Measurements from ENCODE around the gene GRPEL1.

GRPEL1 gene

DNA sequence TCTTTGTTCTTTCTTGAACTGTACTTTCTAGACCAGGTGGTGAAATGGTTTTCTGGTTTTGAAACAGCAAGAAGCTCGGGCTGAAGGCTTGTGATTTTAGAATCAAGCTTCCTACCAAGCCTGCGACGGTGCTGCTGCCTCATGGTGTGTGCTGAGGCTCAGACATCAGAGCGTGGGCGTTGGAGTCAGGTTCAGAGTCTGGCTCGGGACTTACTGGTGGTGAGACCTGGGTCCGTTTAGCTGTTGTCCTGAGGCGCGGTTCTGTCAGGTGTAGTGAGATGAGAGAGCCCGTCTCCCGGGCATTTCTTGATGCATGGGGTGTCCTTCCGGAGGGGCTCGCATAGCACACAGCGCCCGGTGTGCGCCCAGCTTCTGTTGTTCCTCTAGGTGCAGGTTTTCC is 44.4 kb downstream of the GRPEL1 start:
- no peak for DNase-seq (ENCODE audit: low spot score)

DNA sequence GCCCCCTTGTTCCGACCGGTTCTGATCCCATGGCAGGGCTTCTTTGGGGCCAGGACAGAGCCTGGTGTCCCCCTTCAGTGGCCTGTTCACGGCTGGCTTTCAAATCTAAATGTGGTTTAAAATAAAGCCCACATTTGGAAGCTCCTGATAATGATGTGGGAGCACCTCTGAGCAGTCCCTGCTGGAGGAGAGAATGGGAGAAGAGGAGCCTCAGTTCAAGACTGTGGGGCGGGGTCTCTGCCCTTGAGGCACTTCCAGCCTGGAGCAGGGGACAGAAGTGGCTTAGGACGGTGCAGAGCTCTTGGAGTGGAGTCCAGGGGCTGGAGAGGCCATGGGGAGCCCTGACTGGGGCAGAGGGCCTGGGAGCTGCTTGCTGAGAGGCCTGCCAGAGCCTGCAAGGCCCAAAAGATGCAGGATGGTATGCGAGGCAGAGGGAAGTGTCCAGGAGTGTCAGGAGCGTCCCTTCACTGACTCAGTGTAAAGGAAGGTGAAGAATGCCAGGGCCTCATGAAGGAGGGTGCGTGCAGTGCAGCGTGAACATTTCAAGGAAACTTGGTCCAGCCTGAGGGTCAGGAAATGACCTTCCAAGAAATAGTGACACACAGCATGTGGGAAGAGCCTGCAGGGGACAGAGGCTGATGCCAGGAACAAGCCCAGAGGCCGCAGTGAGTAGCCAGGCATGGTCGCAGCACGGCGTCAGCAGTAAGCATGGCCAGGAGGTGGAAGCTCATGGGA is 45.8 kb downstream of the GRPEL1 start:
- no peak for DNase-seq (ENCODE audit: low spot score)

DNA sequence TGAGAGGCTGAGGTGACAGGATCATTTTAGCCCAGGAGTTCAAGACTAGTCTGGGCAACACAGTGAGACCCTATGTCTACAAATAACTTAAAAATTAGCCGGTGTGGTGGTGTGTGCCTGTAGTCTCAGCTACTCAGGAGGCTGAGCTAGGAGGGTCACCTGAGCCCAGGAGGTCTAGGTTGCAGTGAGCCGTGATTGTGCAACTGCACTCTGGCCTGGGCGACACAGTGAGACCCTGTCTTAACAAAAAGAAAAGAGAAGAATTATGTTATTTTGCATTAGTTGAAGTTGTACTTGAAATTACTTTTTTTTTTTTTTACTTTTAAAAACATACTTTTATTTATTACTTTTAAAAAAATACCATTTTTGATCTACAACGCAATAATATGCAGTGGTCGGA is 46.5 kb downstream of the GRPEL1 start:
- DNase-seq (ENCODE audit: low spot score), result no peak

DNA sequence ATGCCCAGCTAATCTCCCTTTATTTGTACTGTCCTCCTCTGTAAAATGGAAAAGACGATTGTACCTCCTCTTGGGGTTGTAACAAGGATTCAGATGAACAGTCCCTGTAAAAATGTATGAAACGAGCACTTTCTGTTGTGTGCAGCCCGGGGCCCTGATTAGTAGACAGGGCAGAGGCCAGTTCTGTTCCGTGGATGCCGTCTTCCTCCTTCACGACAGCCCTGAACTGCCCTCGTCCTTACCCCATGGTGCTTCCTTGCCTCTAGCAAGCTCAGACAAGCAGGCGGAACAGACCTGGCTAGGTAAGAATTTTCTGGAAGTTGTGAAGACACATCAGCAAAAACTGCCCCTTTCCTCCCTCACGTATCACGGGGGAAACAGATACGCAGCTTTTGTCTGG is 47.0 kb downstream of the GRPEL1 start:
- no peak for DNase-seq (ENCODE audit: low spot score)

DNA sequence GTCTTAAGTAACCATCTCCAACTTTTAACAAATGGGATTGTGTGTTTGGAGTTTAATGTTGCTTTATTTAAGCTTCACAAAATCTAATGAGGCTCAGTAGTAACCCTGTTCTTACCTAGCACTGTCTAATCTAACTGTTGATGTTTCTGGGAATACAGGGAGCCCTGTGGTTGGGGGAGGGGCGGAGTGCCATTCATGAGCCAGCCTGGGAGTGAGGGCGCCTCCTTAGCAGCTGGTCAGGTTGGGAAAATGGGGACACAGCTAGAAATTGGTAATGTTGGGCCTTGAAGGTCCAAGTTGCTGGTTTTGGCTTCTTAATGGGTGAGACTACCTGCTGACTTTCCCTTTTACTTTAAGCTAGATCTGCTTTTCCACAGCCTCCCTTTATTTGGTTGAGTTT is 47.6 kb downstream of the GRPEL1 start:
- no peak for DNase-seq (ENCODE audit: low spot score)

DNA sequence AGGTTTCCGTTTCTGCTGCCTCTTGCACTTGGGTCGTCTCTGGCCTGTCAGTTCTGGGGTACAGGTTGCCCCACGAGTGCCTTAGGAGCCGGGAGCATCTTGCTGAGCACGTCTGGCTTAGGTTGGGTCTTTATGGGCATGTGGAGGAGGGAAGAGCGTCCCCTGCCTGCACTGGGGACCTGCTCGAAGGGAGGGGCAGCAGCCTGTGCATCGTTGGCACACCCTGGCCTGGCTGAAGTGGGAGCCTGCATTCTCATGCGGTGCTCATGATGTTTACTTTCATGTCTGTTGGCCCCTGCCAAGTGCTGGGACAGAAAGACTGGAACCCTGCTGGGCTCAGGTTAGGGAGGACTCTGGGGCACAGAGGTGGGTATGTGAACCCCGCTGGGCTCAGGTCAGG is 48.5 kb downstream of the GRPEL1 start:
- DNase-seq (ENCODE audit: low spot score), result no peak

DNA sequence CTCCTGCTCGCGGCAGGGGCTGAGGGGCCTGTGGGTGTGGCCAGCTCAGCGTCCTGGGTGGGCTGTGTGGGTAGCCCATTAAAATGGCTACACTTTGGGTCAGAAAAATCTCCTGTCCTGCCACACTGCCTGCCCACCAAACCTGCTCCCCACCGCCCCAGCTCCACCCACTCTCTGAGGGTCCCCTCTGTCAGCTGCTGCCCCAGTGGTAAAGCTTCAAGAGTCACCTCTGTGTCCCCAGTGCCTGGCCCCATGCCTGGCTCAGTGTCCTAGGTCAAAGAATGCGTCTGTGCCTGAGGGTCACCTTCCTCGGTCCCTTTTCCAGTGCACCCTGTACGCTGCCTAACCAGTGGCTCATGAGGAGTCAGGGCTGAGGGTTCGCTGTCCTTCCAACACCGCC is 49.6 kb downstream of the GRPEL1 start:
- DNase-seq (ENCODE audit: low spot score), result no peak

DNA sequence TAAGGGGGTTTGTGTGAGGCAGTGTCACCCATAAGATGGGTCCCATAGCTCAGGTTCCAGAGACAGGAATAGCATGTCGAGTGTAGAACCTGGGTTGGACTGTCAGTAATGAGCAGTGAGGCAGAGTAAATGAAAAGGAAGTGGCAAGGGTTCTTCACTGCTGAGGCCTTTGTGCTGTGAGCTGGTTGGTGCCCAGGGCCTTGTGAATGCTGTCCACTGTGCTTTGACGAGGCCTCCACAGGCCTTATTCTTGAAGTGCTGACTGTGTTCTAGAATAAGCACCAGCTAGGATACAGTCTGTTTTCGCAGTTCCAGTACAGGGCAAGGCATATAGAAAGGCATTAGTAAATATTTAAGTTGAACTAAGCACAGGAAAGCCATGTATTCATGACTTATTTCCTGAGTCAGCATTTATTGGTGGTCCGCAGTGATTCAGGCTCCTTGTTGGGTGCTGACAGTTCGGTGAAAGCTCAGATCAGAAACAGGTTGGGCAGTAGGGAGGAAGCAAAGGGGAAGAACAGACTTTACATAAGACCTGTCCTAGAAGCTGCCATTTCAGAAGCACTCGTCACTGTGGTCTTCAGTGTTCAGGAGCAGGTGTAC is 50.3 kb downstream of the GRPEL1 start:
- peak; percentile 50 for DNase-seq (ENCODE audit: low spot score)

DNA sequence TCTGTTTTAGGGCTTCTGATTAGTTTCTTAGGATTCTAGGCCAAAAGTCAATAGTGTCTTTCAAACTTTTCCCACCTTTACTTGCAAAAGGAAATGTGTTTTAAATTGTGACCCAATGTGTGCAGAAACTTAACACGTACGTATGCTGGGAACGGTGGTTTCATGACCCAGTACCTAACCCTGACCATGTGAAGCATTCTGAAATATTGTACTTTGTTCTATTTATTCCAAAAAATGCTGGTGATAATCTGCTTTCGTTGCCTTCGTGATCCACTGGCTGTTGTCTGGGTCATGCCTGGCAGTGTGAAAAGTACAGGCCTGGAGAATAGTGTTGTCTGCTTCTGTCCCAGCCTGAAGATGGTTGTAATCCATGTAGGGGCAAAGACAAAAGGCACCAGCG is 51.4 kb downstream of the GRPEL1 start:
- no peak for DNase-seq (ENCODE audit: low spot score)

DNA sequence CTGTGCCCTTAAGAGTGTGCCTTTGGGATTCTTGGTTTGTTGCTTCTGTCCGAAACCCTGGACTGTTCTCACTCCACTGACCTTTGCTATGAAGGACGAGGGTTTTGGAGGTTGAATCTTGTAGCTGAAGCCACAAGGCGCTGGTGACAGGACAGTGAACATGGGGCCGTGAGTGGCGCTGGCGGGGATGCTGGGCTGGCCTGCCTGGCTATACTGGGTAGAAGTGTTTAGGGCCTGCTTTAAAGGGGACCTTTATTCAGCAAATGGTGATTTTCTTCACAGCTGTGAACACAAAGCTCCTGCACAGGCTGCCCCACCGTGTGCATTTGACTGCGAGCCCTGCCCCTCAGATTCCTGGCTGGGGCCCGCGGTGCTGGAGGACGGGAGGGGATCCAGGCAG is 51.8 kb downstream of the GRPEL1 start:
- DNase-seq (ENCODE audit: low spot score), result no peak

DNA sequence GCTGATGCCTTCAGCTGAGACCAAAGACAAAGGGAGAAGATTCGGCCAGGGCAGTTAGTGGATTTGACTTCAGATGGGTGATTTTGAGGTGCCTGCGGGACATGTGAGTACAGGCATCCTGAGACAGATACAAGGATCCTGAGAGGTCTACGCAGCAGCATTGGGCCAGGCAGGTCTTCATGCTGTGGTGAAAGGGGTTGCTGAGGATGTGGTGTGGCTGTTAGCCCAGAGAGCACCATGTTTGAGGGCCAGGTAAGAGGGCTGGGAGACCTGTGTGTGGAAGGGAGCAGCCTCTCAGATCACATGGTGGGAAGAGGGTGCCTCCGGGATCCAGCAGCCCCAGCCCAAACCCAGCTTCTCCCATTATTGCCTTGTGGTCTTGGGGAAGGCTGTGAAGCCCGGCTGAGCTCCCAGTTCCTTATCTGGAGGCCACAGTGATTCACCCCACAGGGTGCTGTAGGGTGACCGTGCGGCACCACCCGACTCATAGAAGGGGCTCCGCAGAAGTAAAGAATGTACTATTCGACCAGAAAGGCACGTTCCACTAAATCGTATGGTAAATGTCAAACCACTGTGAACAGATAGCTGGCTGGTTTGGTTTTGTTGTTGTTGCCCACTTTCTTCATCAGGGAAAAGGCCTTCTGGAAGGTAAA is 52.4 kb downstream of the GRPEL1 start:
- DNase-seq (ENCODE audit: low spot score), result no peak

DNA sequence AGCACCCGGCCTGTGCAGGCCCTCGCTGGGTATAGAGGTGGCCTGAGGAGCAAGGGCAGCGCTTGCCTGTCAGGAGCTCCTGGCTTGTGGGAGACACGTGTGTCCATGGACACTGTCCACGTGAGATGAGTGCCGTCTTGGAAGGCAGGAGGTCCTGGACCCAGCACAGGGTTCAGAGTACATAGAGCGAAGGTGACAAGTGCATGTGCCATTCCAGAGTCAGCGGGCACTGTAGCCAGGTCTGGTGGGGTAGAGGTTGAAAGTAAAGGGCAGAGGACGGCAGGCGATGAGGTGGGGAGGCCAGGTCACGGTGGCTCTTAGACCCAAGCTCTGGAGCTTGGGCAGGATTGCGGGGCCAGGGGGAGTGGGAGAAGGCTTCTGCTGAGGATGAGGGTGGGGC is 53.0 kb downstream of the GRPEL1 start:
- no peak for DNase-seq (ENCODE audit: low spot score)

DNA sequence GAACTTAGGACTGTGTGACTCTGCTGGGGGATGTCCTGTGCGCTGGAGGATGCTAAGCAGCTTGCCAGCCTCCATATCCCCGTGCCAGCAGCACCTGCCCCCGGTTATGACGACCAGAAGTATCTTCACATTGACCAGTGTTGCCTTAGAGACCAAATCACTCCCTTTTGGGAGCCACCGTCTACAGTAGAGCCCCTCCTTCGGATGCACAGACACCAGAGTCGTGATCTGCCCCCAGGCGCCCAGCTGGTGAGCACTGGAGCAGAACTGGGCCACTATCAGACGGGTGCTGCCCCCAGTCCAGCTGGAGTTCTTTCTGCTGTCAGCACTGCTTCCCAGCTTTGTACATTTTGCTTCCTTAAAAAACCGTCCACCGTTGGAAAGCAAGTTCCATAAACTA is 54.7 kb downstream of the GRPEL1 start:
- no peak for DNase-seq (ENCODE audit: low spot score)

DNA sequence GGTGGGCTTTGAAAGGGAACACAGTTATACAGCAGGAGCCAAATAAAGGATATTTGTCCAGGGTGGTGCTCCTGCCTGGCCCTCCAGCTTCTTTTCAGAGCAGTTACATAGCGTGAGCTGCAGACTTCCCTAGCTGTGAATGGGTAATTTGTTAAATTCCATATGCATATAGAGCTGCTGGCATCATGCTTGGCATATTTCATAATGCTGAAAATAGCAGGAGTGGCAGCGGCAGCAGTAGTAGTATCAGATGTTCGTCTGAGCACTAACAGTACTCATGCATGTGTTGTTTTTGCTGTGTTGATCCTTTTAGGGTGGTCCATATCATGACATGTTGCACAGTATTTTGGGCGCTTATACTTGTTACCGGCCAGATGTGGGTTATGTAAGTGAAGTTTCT is 58.3 kb downstream of the GRPEL1 start:
- no peak for DNase-seq (ENCODE audit: low spot score)

All from globus pallidus (tissue), 1 donor.